GM20000 (cell line): Measurements from ENCODE around the gene SPIRE1.
A peak's percentile ranks its signal among the peaks of the same experiment; 100 is the strongest.

Experiments
- DNase-seq: peaks from one replicate; pipeline ENCODE4 v3.0.0; 2012; ENCODE audit warnings: low spot score
- CTCF ChIP-seq: IDR thresholded peaks from 2 replicates; pipeline ENCODE4 v1.5.1; 2012; ENCODE audit warnings: mild to moderate bottlenecking, control low read depth; ENCODE audit errors: extremely low read depth, missing control alignments

SPIRE1 gene

DNA sequence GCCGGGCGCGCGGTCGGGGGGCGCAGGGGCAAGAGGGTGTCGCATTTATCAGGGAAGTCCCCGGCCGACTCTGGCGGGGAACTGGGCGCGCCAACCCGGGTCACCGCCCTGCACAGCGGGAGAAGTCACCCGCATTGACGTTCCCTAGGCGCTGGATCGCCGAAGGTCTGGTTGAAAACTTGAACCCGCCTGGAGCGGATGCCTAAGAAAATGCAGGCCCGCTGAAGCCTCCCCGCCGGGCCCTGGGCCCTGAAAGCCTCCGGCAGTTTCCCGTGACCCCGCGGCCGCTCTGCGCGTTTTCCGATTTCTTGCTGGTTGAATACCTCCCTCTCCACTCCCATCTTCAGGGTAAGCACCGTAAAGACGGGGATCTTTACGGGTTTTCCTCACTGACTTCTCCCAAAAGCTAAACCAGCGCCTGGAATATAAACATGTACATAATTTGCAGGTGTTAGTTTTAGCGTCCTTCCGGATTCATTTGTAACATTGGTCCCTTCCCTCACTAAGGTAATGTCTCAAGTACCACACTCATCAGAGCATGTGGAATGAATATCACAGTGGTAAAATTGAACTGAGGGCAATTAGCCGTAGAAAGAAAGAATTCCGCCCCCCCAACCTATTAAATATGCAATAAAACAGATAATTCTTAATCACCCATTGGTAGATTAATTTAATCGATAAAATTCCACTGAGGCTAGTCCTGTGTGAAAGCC is 675 bp upstream of the SPIRE1 start:
- DNase-seq = no peak
- no peak for TF ChIP-seq CTCF

GRCh38 chr18:12656938-12657683 is 796 bp downstream of the SPIRE1 start:
- peak; percentile 73 for DNase-seq
- TF ChIP-seq CTCF = no peak

GRCh38 chr18:12656605-12656937 is 1.3 kb downstream of the SPIRE1 start:
- DNase-seq = no peak

GRCh38 chr18:12654971-12655370 is 2.9 kb downstream of the SPIRE1 start:
- no peak for DNase-seq
- TF ChIP-seq CTCF = no peak

More at GRCh38 chr18:12656605-12656937, 1.3 kb downstream of the SPIRE1 start:
- no peak for TF ChIP-seq CTCF

DNA sequence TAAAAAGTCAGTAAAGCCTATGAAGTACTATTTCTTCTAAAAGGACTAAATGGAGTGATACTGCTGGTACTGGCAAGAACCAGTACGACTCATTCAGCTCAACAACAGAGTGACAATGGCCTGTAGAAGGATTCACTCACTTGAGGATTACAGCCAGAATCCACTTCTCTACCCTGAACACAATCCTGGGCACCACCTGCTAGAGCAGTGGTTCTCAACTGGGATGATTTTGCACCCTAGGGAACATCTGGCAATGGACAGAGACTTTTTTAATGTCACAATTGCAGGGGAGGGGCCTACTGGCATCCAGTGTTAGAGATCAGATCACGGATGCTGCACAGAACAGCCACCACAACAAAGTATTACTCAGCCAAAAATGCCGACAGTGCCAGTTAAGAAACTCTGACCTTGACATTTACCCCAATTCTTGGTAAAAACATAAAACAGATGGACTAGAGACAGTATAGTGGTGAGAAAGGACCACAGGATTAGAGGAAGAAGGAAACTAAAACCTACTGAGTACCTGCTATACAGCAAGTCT is 5.0 kb downstream of the SPIRE1 start:
- no peak for TF ChIP-seq CTCF
- DNase-seq = no peak

- no peak for DNase-seq
- no peak for TF ChIP-seq CTCF
Observed at GRCh38 chr18:12651651-12652050, 6.3 kb downstream of the SPIRE1 start.

GRCh38 chr18:12647773-12648172 is 10.1 kb downstream of the SPIRE1 start:
- no peak for DNase-seq
- no peak for TF ChIP-seq CTCF
